IMR-90 (cell line): Measurements from ENCODE around the gene DNMT3A. TPM values are rescaled to one million over a fixed set of nuclear protein-coding genes. Genes with fewer than 3 reads are reported as not detected.
A peak's percentile ranks its signal among the peaks of the same experiment; 100 is the strongest.

Source experiments
- ATAC-seq: fragments of 200-7000 bp; cut with Tn5 transposase; 2 replicates; pipeline ENCODE4 v1.9.1; 2020; ENCODE audit warnings: low read depth, mild to moderate bottlenecking, moderate library complexity
- BruUV-seq: library from RNA; stranded (reverse); fragments of 400-500 nt; replicated peaks from 2 replicates; lab custom pipeline; 2021; lab: Mats Ljungman, UMichigan
- CTCF ChIA-PET: fragments of 300-600 bp; formaldehyde crosslinking; extraction: SDS; loops from one replicate; lab custom pipeline; 2021; ENCODE audit warnings: antibody characterized with exemption; lab: Yijun Ruan, JAX
- POLR2A ChIA-PET: fragments of 300-600 bp; sonication (Branson Sonifier 250); formaldehyde crosslinking; loops from one replicate; lab custom pipeline; 2022; ENCODE audit warnings: antibody characterized with exemption; ENCODE audit not compliant: unreplicated experiment; lab: Charles Lee
- DNase-seq: peaks from one replicate; pipeline ENCODE4 v3.0.0; 2013
- H2AFZ ChIP-seq: replicated peaks from 2 replicates; pipeline ENCODE3; 2013; ENCODE audit warnings: low read length, mild to moderate bottlenecking; ENCODE audit not compliant: poor library complexity
- H2AK5ac ChIP-seq: 2 replicates; pipeline ENCODE4 v1.6.1; 2013; ENCODE audit warnings: low read depth, low read length, inconsistent platforms
- H2AK9ac ChIP-seq: replicated peaks from 2 replicates; pipeline ENCODE3; 2013; ENCODE audit warnings: mild to moderate bottlenecking, low read depth, low read length, moderate library complexity; ENCODE audit not compliant: poor library complexity
- H2BK120ac ChIP-seq: 2 replicates; pipeline ENCODE4 v1.6.1; 2013; ENCODE audit warnings: low read depth, low read length, inconsistent platforms
- H2BK15ac ChIP-seq: 3 replicates; pipeline ENCODE4 v1.6.1; 2013; ENCODE audit warnings: low read depth, low read length, inconsistent platforms
- H2BK20ac ChIP-seq: 2 replicates; pipeline ENCODE4 v1.6.1; 2013; ENCODE audit warnings: low read depth, mild to moderate bottlenecking, inconsistent platforms, low read length, moderate library complexity
- H2BK5ac ChIP-seq: 2 replicates; pipeline ENCODE4 v1.6.1; 2013; ENCODE audit warnings: mild to moderate bottlenecking, low read depth, low read length, inconsistent platforms; ENCODE audit not compliant: poor library complexity, severe bottlenecking
- H3K14ac ChIP-seq: replicated peaks from 2 replicates; pipeline ENCODE4 v1.6.1; 2013; ENCODE audit warnings: low read depth, low read length, inconsistent platforms
- H3K18ac ChIP-seq: 2 replicates; pipeline ENCODE4 v1.6.1; 2013; ENCODE audit warnings: low read depth, low read length, control low read depth
- H3K23ac ChIP-seq: 2 replicates; pipeline ENCODE4 v1.6.1; 2013; ENCODE audit warnings: low read depth, low read length, inconsistent platforms
- H3K27ac ChIP-seq: 2 replicates; pipeline ENCODE4 v1.5.1; 2013; ENCODE audit warnings: mild to moderate bottlenecking, control low read depth, low read length; ENCODE audit not compliant: insufficient read depth
- H3K27me3 ChIP-seq: 2 replicates; pipeline ENCODE4 v1.6.1; 2013; ENCODE audit warnings: low read length; ENCODE audit not compliant: control insufficient read depth, insufficient read depth
- H3K36me3 ChIP-seq: 2 replicates; pipeline ENCODE4 v1.6.1; 2013; ENCODE audit warnings: low read length, mixed read lengths; ENCODE audit not compliant: control insufficient read depth, insufficient read depth
- H3K4ac ChIP-seq: 2 replicates; pipeline ENCODE4 v1.6.1; 2013; ENCODE audit warnings: low read depth, low read length, inconsistent platforms
- H3K4me1 ChIP-seq: 2 replicates; pipeline ENCODE4 v1.6.1; 2013; ENCODE audit warnings: low read length, mixed read lengths; ENCODE audit not compliant: control insufficient read depth, insufficient read depth
- H3K4me2 ChIP-seq: 2 replicates; pipeline ENCODE4 v1.6.1; 2013; ENCODE audit warnings: low read depth, mild to moderate bottlenecking, control low read depth, low read length, moderate library complexity
- H3K4me3 ChIP-seq: 2 replicates; pipeline ENCODE4 v1.5.1; 2013; ENCODE audit warnings: low read depth, mild to moderate bottlenecking, control low read depth, low read length, moderate library complexity; ENCODE audit not compliant: insufficient read depth
- H3K56ac ChIP-seq: 2 replicates; pipeline ENCODE4 v1.6.1; 2013; ENCODE audit warnings: low read length, inconsistent platforms; ENCODE audit not compliant: insufficient read depth; ENCODE audit errors: extremely low read depth
- H3K79me1 ChIP-seq, 2 experiments: 2 replicates each; pipeline ENCODE4 v1.6.1; 2013; ENCODE audit warnings: low read length in 2 of 2, inconsistent platforms in 1 of 2, low read depth in 1 of 2
- H3K9ac ChIP-seq: 2 replicates; pipeline ENCODE4 v1.6.1; 2013; ENCODE audit warnings: low read depth, low read length, control low read depth
- H3K9me1 ChIP-seq: 2 replicates; pipeline ENCODE4 v1.6.1; 2013; ENCODE audit warnings: low read length, inconsistent platforms; ENCODE audit not compliant: insufficient read depth
- H3K9me3 ChIP-seq: 2 replicates; pipeline ENCODE4 v1.6.1; 2013; ENCODE audit warnings: low read length; ENCODE audit not compliant: control insufficient read depth, insufficient read depth
- H4K20me1 ChIP-seq: 2 replicates; pipeline ENCODE4 v1.6.1; 2013; ENCODE audit warnings: low read length, inconsistent platforms; ENCODE audit not compliant: insufficient read depth
- H4K5ac ChIP-seq: 2 replicates; pipeline ENCODE4 v1.6.1; 2013; ENCODE audit warnings: mild to moderate bottlenecking, low read depth, low read length, control low read depth
- H4K8ac ChIP-seq, 2 experiments: 2 replicates each; pipeline ENCODE4 v1.6.1; 2013; ENCODE audit warnings: low read depth in 2 of 2, low read length in 2 of 2, control low read depth in 1 of 2, inconsistent platforms in 1 of 2
- H4K91ac ChIP-seq: 2 replicates; pipeline ENCODE4 v1.6.1; 2013; ENCODE audit warnings: low read depth, low read length, inconsistent platforms; ENCODE audit not compliant: insufficient read depth
- CHD1 ChIP-seq: IDR thresholded peaks from 2 replicates; pipeline ENCODE4 v1.6.1; 2012; ENCODE audit warnings: low read depth, low read length, improper control_type of control experiment
- FOS ChIP-seq: fragments of 150-350 bp; IDR thresholded peaks from 2 replicates; pipeline ENCODE4 v1.6.1; 2016; ENCODE audit warnings: low read depth, low read length
- WGBS, 2 experiments: methylation state at CpG; one replicate each; pipeline versions ENCODE4 v1.1.5 to v1.1.7; 2013; ENCODE audit warnings: missing lambda C conversion rate in 2 of 2; ENCODE audit not compliant: insufficient read length in 1 of 2; ENCODE audit errors: extremely low coverage in 2 of 2; 5-methylcytosine and 5-hydroxymethylcytosine counted together
- dilution Hi-C: fragments of 300-500 bp; cut with HindIII; formaldehyde crosslinking; loops from one replicate; pipeline ENCODE4 v1.14.3; 2018; ENCODE audit warnings: low sequenced_read_pairs; ENCODE audit not compliant: unreplicated experiment
- in situ Hi-C: fragments of 300-500 bp; cut with MboI; formaldehyde crosslinking; loops from 3 replicates; pipeline ENCODE4 v1.14.3; 2019; ENCODE audit warnings: low sequenced_read_pairs, inconsistent platforms, mixed read lengths
- intact Hi-C: fragments of 100-400 bp; cut with micrococcal nuclease; formaldehyde crosslinking; loops from 2 replicates; pipeline ENCODE4 v1.10.0; 2022
- polyA plus RNA-seq, 3 experiments: library from polyadenylated mRNA; depleted of rRNA; stranded (reverse); fragments of >200 nt; gene quantifications; 2 replicates each; pipeline ENCODE4 v1.2.3, GENCODE V29; 2012; ENCODE audit warnings: low replicate concordance in 1 of 3
- total RNA-seq: library from RNA; depleted of rRNA; stranded (reverse); fragments of >200 nt; gene quantifications from 2 replicates; pipeline ENCODE4 v1.2.3, GENCODE V29; 2012

Gene DNMT3A
- total and polyA plus RNA-seq, 2 of the 4 experiments (the other 2 are of a cell fraction), result 4.4 to 9.7 TPM

DNA sequence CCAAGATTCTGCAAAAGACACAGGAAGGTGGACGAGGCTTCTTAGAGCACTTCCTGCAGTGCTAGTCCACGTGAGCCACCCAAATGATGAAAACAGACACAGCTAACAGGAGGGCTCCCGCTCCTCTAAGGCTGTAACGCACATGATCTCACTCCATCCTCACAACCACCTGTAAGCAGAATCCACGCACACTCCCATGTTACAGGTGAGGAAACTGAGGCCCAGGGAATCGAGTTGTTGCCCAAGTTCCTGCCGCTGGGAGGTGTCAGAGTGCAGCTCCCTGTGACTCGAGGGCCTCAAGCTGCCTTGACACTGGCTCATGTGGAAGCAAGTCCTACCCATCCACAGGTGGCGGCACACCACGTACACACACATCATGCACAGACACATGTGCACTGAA lies 4.4 kb downstream of the DNMT3A start:
- no peak overlapping the region for H2AK5ac ChIP-seq
- H2AFZ ChIP-seq, result peak overlapping the region; percentile 44
- intact Hi-C loops, result no loop called here
- BruUV-seq, result no TSS peak
- no peak overlapping the region for H4K8ac ChIP-seq
- no peak overlapping the region for H3K18ac ChIP-seq
- H4K20me1 ChIP-seq, result peaks cover 58% of the 10 kb centered on the region
- H4K5ac ChIP-seq, result no peak overlapping the region
- no peak overlapping the region for H2BK15ac ChIP-seq
- DNase-seq, result no peak
- H2BK20ac ChIP-seq, result no peak overlapping the region
- ATAC-seq, result no peak
- CTCF ChIA-PET, result no interaction called here
- H2AK9ac ChIP-seq, result no peak overlapping the region
- no peak overlapping the region for H3K14ac ChIP-seq
- H3K36me3 ChIP-seq, result no peaks in the 10 kb centered on the region
- H2BK5ac ChIP-seq, result no peak overlapping the region
- H3K79me1 ChIP-seq, result peaks cover 1 to 58% of the 10 kb centered on the region in 2 experiments
- H3K27ac ChIP-seq, result no peak overlapping the region
- dilution Hi-C loops, result no loop called here
- no peak overlapping the region for H3K4me3 ChIP-seq
- no peaks in the 10 kb centered on the region for H3K9me3 ChIP-seq
- no peak overlapping the region for H3K4ac ChIP-seq
- POLR2A ChIA-PET, result no interaction called here
- H2BK120ac ChIP-seq, result no peak overlapping the region
- in situ Hi-C loops, result no loop called here
- TF ChIP-seq CHD1 (no peak), FOS (no peak)
- H3K9ac ChIP-seq, result no peak overlapping the region
- 84% methylated on average over 7 of the region's 10 CpGs; no CpG with 5 or more reads in 1 of the 2 experiments for WGBS, 2 experiments
- H3K9me1 ChIP-seq, result no peaks in the 10 kb centered on the region; the same call in 1 of the 2 replicates
- peaks cover 8% of the 10 kb centered on the region; the same call in 1 of the 2 replicates for H3K4me1 ChIP-seq
- no peak overlapping the region for H4K91ac ChIP-seq
- no peaks in the 10 kb centered on the region for H3K27me3 ChIP-seq
- no peak overlapping the region for H3K56ac ChIP-seq
- no peak overlapping the region for H3K23ac ChIP-seq
- no peak overlapping the region for H3K4me2 ChIP-seq
